ENCODE data around the gene ACOX1.

Gene ACOX1

GRCh38 chr17:75891605-75892555 lies 87.1 kb downstream of the ACOX1 start:
- peak; percentile 63 for DNase-seq (ENCODE audit: low spot score)
